WTC11 (cell line): ENCODE measurements around the gene SNCAIP. TPM values are rescaled to one million over a fixed set of nuclear protein-coding genes. Genes with fewer than 3 reads are reported as not detected.

Experiments used
- ATAC-seq: fragments of 200-7000 bp; cut with Tn5 transposase; 2 replicates; pipeline ENCODE4 v1.10.0; 2021; ENCODE audit warnings: mild to moderate bottlenecking, moderate library complexity
- CTCF ChIA-PET: fragments of 300-600 bp; sonication (Branson Sonifier 250); formaldehyde crosslinking; loops from one replicate; lab custom pipeline; 2021; ENCODE audit warnings: antibody characterized with exemption; lab: Charles Lee
- POLR2A ChIA-PET: fragments of 350-600 bp; sonication (Branson Sonifier 250); formaldehyde crosslinking; loops from one replicate; lab custom pipeline; 2021; ENCODE audit warnings: antibody characterized with exemption; lab: Charles Lee
- DNase-seq: peaks from one replicate; pipeline ENCODE4 v3.0.0; 2021; ENCODE audit warnings: low spot score
- H3K27ac Mint-ChIP-seq: 2 replicates; pipeline ENCODE4 v1.8.0; 2021; ENCODE audit warnings: mixed read lengths
- H3K27me3 Mint-ChIP-seq: 2 replicates; pipeline ENCODE4 v1.8.0; 2021; ENCODE audit warnings: low read depth, mild to moderate bottlenecking, moderate library complexity, mixed read lengths
- H3K36me3 Mint-ChIP-seq: 2 replicates; pipeline ENCODE4 v1.8.0; 2021; ENCODE audit warnings: mixed read lengths
- H3K4me1 Mint-ChIP-seq: 2 replicates; pipeline ENCODE4 v1.8.0; 2022; ENCODE audit warnings: mixed read lengths
- H3K4me3 Mint-ChIP-seq: 2 replicates; pipeline ENCODE4 v1.8.0; 2021; ENCODE audit warnings: mild to moderate bottlenecking, moderate library complexity, mixed read lengths
- H3K9me3 Mint-ChIP-seq: 2 replicates; pipeline ENCODE4 v1.8.0; 2021; ENCODE audit warnings: mixed read lengths
- CBFB ChIP-seq: sonication (generic); formaldehyde crosslinking; IDR thresholded peaks from 2 replicates; pipeline ENCODE4 v1.8.1; 2022; ENCODE audit warnings: mild to moderate bottlenecking, low read depth, missing genetic modification reagents
- CTCF ChIP-seq: fragments of 200-600 bp; IDR thresholded peaks from 2 replicates; pipeline ENCODE4 v1.8.0; 2022; ENCODE audit warnings: antibody characterized with exemption
- ESRRA ChIP-seq: sonication (generic); formaldehyde crosslinking; IDR thresholded peaks from 2 replicates; pipeline ENCODE4 v1.8.1; 2022; ENCODE audit warnings: mild to moderate bottlenecking, missing genetic modification reagents, borderline replicate concordance
- GABPB1 ChIP-seq: sonication (generic); formaldehyde crosslinking; IDR thresholded peaks from 2 replicates; pipeline ENCODE4 v1.8.1; 2023; ENCODE audit warnings: mild to moderate bottlenecking, missing genetic modification reagents
- HMGXB4 ChIP-seq: sonication (generic); formaldehyde crosslinking; IDR thresholded peaks from 2 replicates; pipeline ENCODE4 v1.8.1; 2023; ENCODE audit warnings: mild to moderate bottlenecking, moderate library complexity, missing genetic modification reagents
- JAZF1 ChIP-seq: fragments of 250-450 bp; sonication (Bioruptor Pico); IDR thresholded peaks from 2 replicates; pipeline ENCODE4 v1.9.0; 2021; ENCODE audit warnings: moderate library complexity, mild to moderate bottlenecking, inconsistent platforms
- PRDM15 ChIP-seq: sonication (generic); formaldehyde crosslinking; IDR thresholded peaks from 2 replicates; pipeline ENCODE4 v1.8.0; 2022; ENCODE audit warnings: missing genetic modification reagents
- RELA ChIP-seq: sonication (generic); formaldehyde crosslinking; IDR thresholded peaks from 2 replicates; pipeline ENCODE4 v1.8.1; 2022; ENCODE audit warnings: missing genetic modification reagents, mild to moderate bottlenecking, borderline replicate concordance
- RORB ChIP-seq: fragments of 250-450 bp; sonication (Bioruptor Pico); IDR thresholded peaks from 2 replicates; pipeline ENCODE4 v1.9.0; 2021; ENCODE audit warnings: mild to moderate bottlenecking
- SOX15 ChIP-seq: fragments of 250-450 bp; sonication (Bioruptor Pico); IDR thresholded peaks from 2 replicates; pipeline ENCODE4 v1.9.0; 2021; ENCODE audit warnings: mild to moderate bottlenecking
- ZNF532 ChIP-seq: fragments of 250-450 bp; sonication (Bioruptor Pico); IDR thresholded peaks from 2 replicates; pipeline ENCODE4 v1.9.0; 2021; ENCODE audit warnings: mild to moderate bottlenecking, borderline replicate concordance
- ZSCAN18 ChIP-seq: fragments of 250-450 bp; sonication (Bioruptor Pico); IDR thresholded peaks from 2 replicates; pipeline ENCODE4 v2.1.2; 2022; ENCODE audit warnings: mild to moderate bottlenecking, moderate library complexity
- total RNA-seq: library from RNA; stranded (reverse); gene quantifications from 3 replicates; pipeline ENCODE4 v1.2.3, GENCODE V29; 2021

The SNCAIP gene
- total RNA-seq, 1 experiment from 2014 or later, result 10.0 TPM

- CTCF ChIA-PET, result no interaction called here
- H3K36me3 Mint-ChIP-seq, result no peaks in the 10 kb centered on the region
Measured at GRCh38 chr5:122354293-122354692, 42.3 kb downstream of the SNCAIP start.

More at GRCh38 chr5:122354293-122354692, 42.3 kb downstream of the SNCAIP start:
- DNase-seq (peak; percentile 34), ATAC-seq (peak; percentile 93)
- peak overlapping the region; percentile 91 for H3K27ac Mint-ChIP-seq
- no peak for TF ChIP-seq CTCF
- no peak for TF ChIP-seq PRDM15 (CRISPR knock-in tag)
- no peak for TF ChIP-seq RORB (CRISPR knock-in tag)
- TF ChIP-seq ZNF532 (CRISPR knock-in tag), result no peak
- no peak for TF ChIP-seq RELA (CRISPR knock-in tag)
- no peak for TF ChIP-seq ZSCAN18 (CRISPR knock-in tag)
- no peak for TF ChIP-seq CBFB (CRISPR knock-in tag)
- TF ChIP-seq SOX15, result no peak
- TF ChIP-seq GABPB1 (CRISPR knock-in tag), result no peak
- no peak for TF ChIP-seq ESRRA (CRISPR knock-in tag)
- TF ChIP-seq JAZF1 (CRISPR knock-in tag), result no peak
- TF ChIP-seq HMGXB4 (CRISPR knock-in tag), result no peak
- H3K4me3 Mint-ChIP-seq, result peak overlapping the region; percentile 52
- H3K27me3 Mint-ChIP-seq, result no peaks in the 10 kb centered on the region
- POLR2A ChIA-PET, result no interaction called here
- no peaks in the 10 kb centered on the region for H3K9me3 Mint-ChIP-seq
- H3K4me1 Mint-ChIP-seq, result peaks cover 69% of the 10 kb centered on the region
